Measurements from ENCODE around the gene HOXB2. TPM values are rescaled to one million over a fixed set of nuclear protein-coding genes. Genes with fewer than 3 reads are reported as not detected.
A peak's percentile ranks its signal among the peaks of the same experiment; 100 is the strongest.

HOXB2 gene
- total RNA-seq, 6 experiments from 2014 or later: 1.1 to 1.9 (median 1.5) TPM

- intact Hi-C loops (cut with DNase I): no loop called here
- Histone ChIP-seq H3K36me3 (no peaks in the 10 kb centered on the region), H3K4me1 (peaks cover 0 to 6% (median 0%) of the 10 kb centered on the region in 4 donors), H3K9me3 (no peaks in the 10 kb centered on the region), H3K4me3 (no peak overlapping the region), H3K27me3 (no peaks in the 10 kb centered on the region), H3K27ac (no peak overlapping the region)
- no peak for DNase-seq
- ATAC-seq: no peak
- TF ChIP-seq POLR2A (IDR thresholded peaks at IDR 0.05) (no peak), CTCF (IDR thresholded peaks at IDR 0.05) (no peak)
- WGBS (ENCODE audit: insufficient coverage, low coverage, low lambda C conversion rate, missing lambda C conversion rate): 25% methylated on average over 14 of the region's 18 CpGs
These were observed 5.1 kb upstream of the HOXB2 start for GRCh38 chr17:48549914-48550501.

- no peak for TF ChIP-seq CTCF (IDR thresholded peaks at IDR 0.05)
- TF ChIP-seq POLR2A (IDR thresholded peaks at IDR 0.05): no peak
- H3K27me3 ChIP-seq: no peaks in the 10 kb centered on the region
- H3K9me3 ChIP-seq: no peaks in the 10 kb centered on the region
- H3K27ac ChIP-seq: no peak overlapping the region
- WGBS (ENCODE audit: insufficient coverage, low coverage, low lambda C conversion rate, missing lambda C conversion rate): 53% methylated on average over 3 of the region's 3 CpGs
- peaks cover 0 to 6% (median 0%) of the 10 kb centered on the region in 4 donors for H3K4me1 ChIP-seq
- intact Hi-C loops (cut with DNase I): no loop called here
- ATAC-seq (no peak), DNase-seq (no peak)
- no peak overlapping the region for H3K4me3 ChIP-seq
- H3K36me3 ChIP-seq: no peaks in the 10 kb centered on the region
These were observed 4.3 kb upstream of the HOXB2 start for GRCh38 chr17:48549281-48549630.

GRCh38 chr17:48548523-48549280, 3.8 kb upstream of the HOXB2 start:
- Histone ChIP-seq H3K4me1 (peaks cover 0 to 6% (median 0%) of the 10 kb centered on the region in 4 donors), H3K27ac (peak overlapping the region in 2 of 3 donors; percentile 20 to 35), H3K36me3 (no peaks in the 10 kb centered on the region), H3K27me3 (no peaks in the 10 kb centered on the region), H3K4me3 (no peak overlapping the region), H3K9me3 (no peaks in the 10 kb centered on the region)
- WGBS (ENCODE audit: insufficient coverage, low coverage, low lambda C conversion rate, missing lambda C conversion rate): 34% methylated on average over 6 of the region's 6 CpGs
- no peak for ATAC-seq
- no peak for DNase-seq
- intact Hi-C loops (cut with DNase I): no loop called here
- no peak for TF ChIP-seq CTCF (IDR thresholded peaks at IDR 0.05)
- no peak for TF ChIP-seq POLR2A (IDR thresholded peaks at IDR 0.05)

GRCh38 chr17:48547808-48548522, 3.1 kb upstream of the HOXB2 start:
- H3K27me3 ChIP-seq: no peaks in the 10 kb centered on the region
- H3K4me3 ChIP-seq: no peak overlapping the region

More at GRCh38 chr17:48547808-48548522, 3.1 kb upstream of the HOXB2 start:
- Histone ChIP-seq H3K9me3 (no peaks in the 10 kb centered on the region), H3K36me3 (no peaks in the 10 kb centered on the region), H3K27ac (peak overlapping the region in 2 of 3 donors; percentile 37 to 64), H3K4me1 (peaks cover 0 to 6% (median 0%) of the 10 kb centered on the region in 4 donors)
- intact Hi-C loops (cut with DNase I): no loop called here
- ATAC-seq: no peak
- DNase-seq: no peak
- TF ChIP-seq POLR2A (IDR thresholded peaks at IDR 0.05): no peak
- TF ChIP-seq CTCF (IDR thresholded peaks at IDR 0.05): no peak
- WGBS (ENCODE audit: insufficient coverage, low coverage, low lambda C conversion rate, missing lambda C conversion rate): 14% methylated on average over 24 of the region's 24 CpGs

Measured in right lobe of liver (tissue), 6 donors.